ENCODE results near the gene EHBP1. TPM values are rescaled to one million over a fixed set of nuclear protein-coding genes. Genes with fewer than 3 reads are reported as not detected.

The EHBP1 gene
- total and polyA plus RNA-seq, 4 experiments from 2014 or later: 9.2 to 31.9 (median 21.0) TPM

GRCh38 chr2:62713837-62714236, 8.3 kb downstream of the EHBP1 start:
- no peaks in the 10 kb centered on the region for H3K27me3 Mint-ChIP-seq

DNA sequence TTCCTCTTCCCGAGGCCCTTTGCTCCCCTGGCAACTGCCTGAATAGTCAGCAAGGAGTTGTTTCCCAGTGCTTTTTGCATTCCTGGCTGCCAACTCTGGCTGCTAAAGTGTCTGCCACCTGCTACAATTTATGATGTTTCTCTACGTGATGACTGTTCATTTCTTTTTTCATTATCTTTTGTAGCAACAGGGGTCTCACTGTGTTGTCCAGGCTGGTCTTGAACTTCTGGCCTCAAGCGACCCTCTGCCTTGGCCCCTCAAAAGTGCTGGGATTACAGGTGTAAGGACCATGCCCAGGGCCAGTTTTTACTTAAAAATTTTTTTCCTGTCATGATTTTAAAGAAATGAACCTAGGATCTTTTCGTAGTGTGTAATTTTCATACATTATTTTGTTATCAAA, 11.3 kb downstream of the EHBP1 start:
- no peak overlapping the region for H3K4me3 Mint-ChIP-seq
- peaks cover 9 to 27% of the 10 kb centered on the region in 2 donors for H3K36me3 Mint-ChIP-seq
- no peak for DNase-seq
- Histone ChIP-seq H3K27me3 (ENCODE audit: insufficient read depth, low read length) (no peaks in the 10 kb centered on the region), H3K9me3 (ENCODE audit: control insufficient read depth in 1 of 2, low read length in 2 of 2) (no peaks in the 10 kb centered on the region), H3K36me3 (ENCODE audit: insufficient read depth, low read length) (no peaks in the 10 kb centered on the region), H3K4me1 (ENCODE audit: insufficient read depth, low read length) (no peaks in the 10 kb centered on the region), H3K27ac (ENCODE audit: low read depth, low read length) (no peak overlapping the region), H3K4me3 (ENCODE audit: low read length in 2 of 2) (no peak overlapping the region)
- peaks cover 0 to 7% (median 0%) of the 10 kb centered on the region in 8 donors for H3K9me3 Mint-ChIP-seq
- CTCF ChIA-PET (ENCODE audit: partially characterized antibody): no interaction called here
- H3K27me3 Mint-ChIP-seq: no peaks in the 10 kb centered on the region
- intact Hi-C loops (cut with micrococcal nuclease): no loop called here
- H3K4me1 Mint-ChIP-seq: peaks cover 8 to 21% (median 14%) of the 10 kb centered on the region in 4 donors
- POLR2A ChIA-PET (ENCODE audit: partially characterized antibody): no interaction called here
- no peak overlapping the region for H3K27ac Mint-ChIP-seq

More at GRCh38 chr2:62713837-62714236, 8.3 kb downstream of the EHBP1 start:
- no peaks in the 10 kb centered on the region for H3K9me3 ChIP-seq (ENCODE audit: control insufficient read depth in 1 of 2, low read length in 2 of 2)
- H3K4me3 Mint-ChIP-seq: no peak overlapping the region
- no peaks in the 10 kb centered on the region for H3K27me3 ChIP-seq (ENCODE audit: insufficient read depth, low read length)
- no peak overlapping the region for H3K27ac Mint-ChIP-seq
- peaks cover 0 to 1% (median 0%) of the 10 kb centered on the region in 8 donors for H3K9me3 Mint-ChIP-seq
- peaks cover 3 to 18% of the 10 kb centered on the region in 2 donors for H3K36me3 Mint-ChIP-seq
- H3K27ac ChIP-seq (ENCODE audit: low read depth, low read length): no peak overlapping the region
- H3K4me1 ChIP-seq (ENCODE audit: insufficient read depth, low read length): peaks cover 8% of the 10 kb centered on the region
- DNase-seq: no peak
- ChIA-PET CTCF (ENCODE audit: partially characterized antibody) (no interaction called here), POLR2A (ENCODE audit: partially characterized antibody) (no interaction called here)
- H3K36me3 ChIP-seq (ENCODE audit: insufficient read depth, low read length): no peaks in the 10 kb centered on the region
- peaks cover 4 to 18% (median 12%) of the 10 kb centered on the region in 4 donors for H3K4me1 Mint-ChIP-seq
- H3K4me3 ChIP-seq (ENCODE audit: low read length in 2 of 2): no peak overlapping the region
- intact Hi-C loops (cut with micrococcal nuclease): no loop called here

GRCh38 chr2:62717503-62718081, 12.1 kb downstream of the EHBP1 start:
- no peak overlapping the region for H3K4me3 Mint-ChIP-seq
- peaks cover 10 to 21% (median 16%) of the 10 kb centered on the region in 4 donors for H3K4me1 Mint-ChIP-seq
- H3K27me3 Mint-ChIP-seq: no peaks in the 10 kb centered on the region
- no peaks in the 10 kb centered on the region for H3K4me1 ChIP-seq (ENCODE audit: insufficient read depth, low read length)
- H3K27me3 ChIP-seq (ENCODE audit: insufficient read depth, low read length): no peaks in the 10 kb centered on the region
- H3K9me3 ChIP-seq (ENCODE audit: control insufficient read depth in 1 of 2, low read length in 2 of 2): no peaks in the 10 kb centered on the region
- peaks cover 0 to 9% (median 1%) of the 10 kb centered on the region in 8 donors for H3K9me3 Mint-ChIP-seq
- ChIA-PET CTCF (ENCODE audit: partially characterized antibody) (no interaction called here), POLR2A (ENCODE audit: partially characterized antibody) (no interaction called here)
- H3K4me3 ChIP-seq (ENCODE audit: low read length in 2 of 2): no peak overlapping the region
- no peaks in the 10 kb centered on the region for H3K36me3 ChIP-seq (ENCODE audit: insufficient read depth, low read length)
- H3K36me3 Mint-ChIP-seq: peaks cover 11 to 29% of the 10 kb centered on the region in 2 donors
- intact Hi-C loops (cut with micrococcal nuclease): no loop called here
- no peak overlapping the region for H3K27ac ChIP-seq (ENCODE audit: low read depth, low read length)
- H3K27ac Mint-ChIP-seq: no peak overlapping the region
- no peak for DNase-seq

- no peak overlapping the region for H3K27ac Mint-ChIP-seq
- no peak overlapping the region for H3K27ac ChIP-seq (ENCODE audit: low read depth, low read length)
- H3K4me3 Mint-ChIP-seq: no peak overlapping the region
- no peaks in the 10 kb centered on the region for H3K27me3 Mint-ChIP-seq
- no peaks in the 10 kb centered on the region for H3K27me3 ChIP-seq (ENCODE audit: insufficient read depth, low read length)
- H3K4me1 ChIP-seq (ENCODE audit: insufficient read depth, low read length): no peaks in the 10 kb centered on the region
- H3K9me3 Mint-ChIP-seq: peaks cover 4 to 16% (median 8%) of the 10 kb centered on the region in 8 donors
- no peak for DNase-seq
- ChIA-PET CTCF (ENCODE audit: partially characterized antibody) (no interaction called here), POLR2A (ENCODE audit: partially characterized antibody) (no interaction called here)
- H3K36me3 Mint-ChIP-seq: peaks cover 18 to 36% of the 10 kb centered on the region in 2 donors
- peaks cover 16 to 23% (median 17%) of the 10 kb centered on the region in 4 donors for H3K4me1 Mint-ChIP-seq
- intact Hi-C loops (cut with micrococcal nuclease): no loop called here
- no peaks in the 10 kb centered on the region for H3K36me3 ChIP-seq (ENCODE audit: insufficient read depth, low read length)
- no peak overlapping the region for H3K4me3 ChIP-seq (ENCODE audit: low read length in 2 of 2)
- H3K9me3 ChIP-seq (ENCODE audit: control insufficient read depth in 1 of 2, low read length in 2 of 2): no peaks in the 10 kb centered on the region
These were observed 12.8 kb downstream of the EHBP1 start for GRCh38 chr2:62718225-62718822.

DNA sequence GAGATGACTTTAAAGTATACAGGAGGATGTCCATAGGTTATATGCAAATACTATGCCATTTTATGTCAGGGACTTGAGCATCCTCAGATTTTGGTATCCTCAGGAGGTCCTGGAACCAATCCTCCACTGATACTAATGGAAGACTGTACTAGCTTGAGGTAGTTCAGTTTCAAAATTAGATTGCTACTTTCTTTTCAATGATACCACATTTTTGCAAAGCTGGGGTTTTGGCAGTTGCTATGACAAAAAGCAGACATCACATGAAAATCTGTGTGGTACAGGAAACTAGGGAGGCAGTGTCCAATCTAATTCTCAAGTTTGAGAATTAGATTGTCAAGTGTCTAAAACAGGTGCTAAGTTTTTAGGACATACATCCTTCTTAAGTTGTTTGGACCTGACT, 14.2 kb downstream of the EHBP1 start:
- ChIA-PET POLR2A (ENCODE audit: partially characterized antibody) (no interaction called here), CTCF (ENCODE audit: partially characterized antibody) (no interaction called here)
- intact Hi-C loops (cut with micrococcal nuclease): no loop called here
- H3K27ac ChIP-seq (ENCODE audit: low read depth, low read length): no peak overlapping the region
- H3K36me3 ChIP-seq (ENCODE audit: insufficient read depth, low read length): no peaks in the 10 kb centered on the region
- Mint-ChIP-seq H3K9me3 (peaks cover 6 to 23% (median 11%) of the 10 kb centered on the region in 8 donors), H3K4me3 (no peak overlapping the region), H3K27me3 (no peaks in the 10 kb centered on the region), H3K27ac (no peak overlapping the region), H3K4me1 (peaks cover 12 to 30% (median 24%) of the 10 kb centered on the region in 4 donors), H3K36me3 (peaks cover 26 to 40% of the 10 kb centered on the region in 2 donors)
- no peaks in the 10 kb centered on the region for H3K27me3 ChIP-seq (ENCODE audit: insufficient read depth, low read length)
- no peak overlapping the region for H3K4me3 ChIP-seq (ENCODE audit: low read length in 2 of 2)
- no peaks in the 10 kb centered on the region for H3K4me1 ChIP-seq (ENCODE audit: insufficient read depth, low read length)
- H3K9me3 ChIP-seq (ENCODE audit: control insufficient read depth in 1 of 2, low read length in 2 of 2): no peaks in the 10 kb centered on the region
- no peak for DNase-seq

- Histone ChIP-seq H3K4me3 (ENCODE audit: low read length in 2 of 2) (no peak overlapping the region), H3K9me3 (ENCODE audit: control insufficient read depth in 1 of 2, low read length in 2 of 2) (no peaks in the 10 kb centered on the region), H3K4me1 (ENCODE audit: insufficient read depth, low read length) (no peaks in the 10 kb centered on the region), H3K27ac (ENCODE audit: low read depth, low read length) (no peak overlapping the region), H3K36me3 (ENCODE audit: insufficient read depth, low read length) (no peaks in the 10 kb centered on the region), H3K27me3 (ENCODE audit: insufficient read depth, low read length) (no peaks in the 10 kb centered on the region)
- CTCF ChIA-PET (ENCODE audit: partially characterized antibody): interaction anchor here (1.8 kb wide), 1 partner anchor 265 kb away, joined by 6 read pairs; no protein-coding TSS in a partner anchor
- Mint-ChIP-seq H3K4me3 (peak overlapping the region in 1 of 8 donors; percentile 33), H3K36me3 (peaks cover 25 to 36% of the 10 kb centered on the region in 2 donors), H3K27me3 (no peaks in the 10 kb centered on the region), H3K9me3 (peaks cover 6 to 23% (median 11%) of the 10 kb centered on the region in 8 donors), H3K4me1 (peaks cover 22 to 45% (median 32%) of the 10 kb centered on the region in 4 donors), H3K27ac (peak overlapping the region in 1 of 7 donors; percentile 2)
- no peak for DNase-seq
- POLR2A ChIA-PET (ENCODE audit: partially characterized antibody): no interaction called here
- intact Hi-C loops (cut with micrococcal nuclease): no loop called here
These were observed 17.2 kb downstream of the EHBP1 start for GRCh38 chr2:62722679-62723078.

DNA sequence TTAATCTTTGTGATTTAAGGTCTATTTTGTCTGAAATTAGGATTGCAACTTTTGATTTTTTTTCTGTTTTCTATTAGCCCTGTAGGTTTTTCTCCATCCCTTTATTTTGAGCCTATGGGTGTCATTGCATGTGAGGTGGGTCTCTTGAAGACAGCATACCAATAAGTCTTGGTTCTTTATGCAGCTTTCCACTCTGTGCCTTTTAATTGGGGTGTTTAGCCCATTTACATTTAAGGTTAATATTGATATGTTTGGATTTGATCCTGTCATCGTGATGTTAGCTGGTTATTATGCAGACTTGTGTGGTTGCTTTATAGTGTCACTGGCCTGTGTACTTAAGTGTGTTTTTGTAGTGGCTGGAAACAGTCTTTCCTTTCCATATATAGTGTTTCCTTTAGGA, 17.7 kb downstream of the EHBP1 start:
- H3K27ac ChIP-seq (ENCODE audit: low read depth, low read length): no peak overlapping the region
- ChIA-PET POLR2A (ENCODE audit: partially characterized antibody) (no interaction called here), CTCF (ENCODE audit: partially characterized antibody) (interaction anchor here (1.8 kb wide), 1 partner anchor 265 kb away, joined by 6 read pairs; no protein-coding TSS in a partner anchor)
- no peaks in the 10 kb centered on the region for H3K27me3 ChIP-seq (ENCODE audit: insufficient read depth, low read length)
- Mint-ChIP-seq H3K4me3 (no peak overlapping the region), H3K9me3 (peaks cover 6 to 23% (median 11%) of the 10 kb centered on the region in 8 donors), H3K4me1 (peaks cover 22 to 47% (median 33%) of the 10 kb centered on the region in 4 donors), H3K36me3 (peaks cover 25 to 36% of the 10 kb centered on the region in 2 donors), H3K27me3 (no peaks in the 10 kb centered on the region), H3K27ac (peak overlapping the region in 1 of 7 donors; percentile 72)
- no peak for DNase-seq
- no peak overlapping the region for H3K4me3 ChIP-seq (ENCODE audit: low read length in 2 of 2)
- no peaks in the 10 kb centered on the region for H3K36me3 ChIP-seq (ENCODE audit: insufficient read depth, low read length)
- intact Hi-C loops (cut with micrococcal nuclease): no loop called here
- H3K9me3 ChIP-seq (ENCODE audit: control insufficient read depth in 1 of 2, low read length in 2 of 2): no peaks in the 10 kb centered on the region
- H3K4me1 ChIP-seq (ENCODE audit: insufficient read depth, low read length): no peaks in the 10 kb centered on the region
